Aortic smooth muscle cell (primary cell): ENCODE data around the gene TM6SF1. TPM values are rescaled to one million over a fixed set of nuclear protein-coding genes. Genes with fewer than 3 reads are reported as not detected.

Experiments used
- total RNA-seq: library from RNA; depleted of rRNA; stranded (reverse); fragments of >200 nt; gene quantifications from 2 replicates; pipeline ENCODE4 v1.2.3, GENCODE V29; 2014

The TM6SF1 gene
- total RNA-seq, result 0.50 and 0.92 TPM in 2 replicates

DNA sequence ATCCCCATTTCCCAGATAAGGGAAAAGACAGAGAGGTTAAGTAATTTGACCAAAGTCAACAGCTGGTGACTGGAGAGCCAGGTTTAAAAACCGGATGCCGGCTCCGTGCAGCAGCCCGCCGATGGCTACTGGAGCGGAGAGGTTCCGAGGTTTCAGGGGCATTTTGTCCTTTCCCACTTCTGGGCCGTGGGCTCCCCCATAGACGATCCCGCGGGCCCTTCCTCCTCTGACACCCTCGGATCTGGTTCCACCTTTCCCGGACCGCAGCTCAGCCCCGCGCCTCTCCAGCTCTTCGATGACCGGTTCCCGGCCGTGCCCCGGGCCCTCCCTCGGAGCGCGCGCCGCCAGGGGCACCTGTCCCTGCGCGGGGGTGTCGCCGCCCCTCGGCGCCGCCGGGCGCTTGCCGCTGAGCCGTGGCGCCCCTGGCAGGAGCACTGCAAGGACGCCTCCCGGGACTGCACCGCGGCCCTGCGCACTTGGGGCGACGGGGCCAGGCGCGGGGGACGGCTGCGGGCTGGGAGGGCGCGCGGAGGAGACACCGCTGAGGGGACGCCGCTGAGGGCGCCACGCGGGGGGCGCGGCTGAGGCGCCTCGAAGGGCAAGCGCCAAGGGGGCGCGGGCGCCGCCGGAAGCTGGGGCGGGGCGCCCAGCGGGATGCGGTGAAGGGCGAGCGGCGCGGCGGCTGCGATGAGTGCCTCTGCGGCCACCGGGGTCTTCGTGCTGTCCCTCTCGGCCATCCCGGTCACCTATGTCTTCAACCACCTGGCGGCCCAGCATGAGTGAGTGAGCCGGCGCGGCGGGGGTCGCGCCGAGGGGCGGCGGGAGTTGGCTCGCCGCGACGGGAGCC, at the start of gene TM6SF1:
Gene TM6SF1, plus strand, starts transcription at position 652 of the 847 bp plus-strand sequence. Its CDS starts 36 bp downstream, at position 688.

DNA sequence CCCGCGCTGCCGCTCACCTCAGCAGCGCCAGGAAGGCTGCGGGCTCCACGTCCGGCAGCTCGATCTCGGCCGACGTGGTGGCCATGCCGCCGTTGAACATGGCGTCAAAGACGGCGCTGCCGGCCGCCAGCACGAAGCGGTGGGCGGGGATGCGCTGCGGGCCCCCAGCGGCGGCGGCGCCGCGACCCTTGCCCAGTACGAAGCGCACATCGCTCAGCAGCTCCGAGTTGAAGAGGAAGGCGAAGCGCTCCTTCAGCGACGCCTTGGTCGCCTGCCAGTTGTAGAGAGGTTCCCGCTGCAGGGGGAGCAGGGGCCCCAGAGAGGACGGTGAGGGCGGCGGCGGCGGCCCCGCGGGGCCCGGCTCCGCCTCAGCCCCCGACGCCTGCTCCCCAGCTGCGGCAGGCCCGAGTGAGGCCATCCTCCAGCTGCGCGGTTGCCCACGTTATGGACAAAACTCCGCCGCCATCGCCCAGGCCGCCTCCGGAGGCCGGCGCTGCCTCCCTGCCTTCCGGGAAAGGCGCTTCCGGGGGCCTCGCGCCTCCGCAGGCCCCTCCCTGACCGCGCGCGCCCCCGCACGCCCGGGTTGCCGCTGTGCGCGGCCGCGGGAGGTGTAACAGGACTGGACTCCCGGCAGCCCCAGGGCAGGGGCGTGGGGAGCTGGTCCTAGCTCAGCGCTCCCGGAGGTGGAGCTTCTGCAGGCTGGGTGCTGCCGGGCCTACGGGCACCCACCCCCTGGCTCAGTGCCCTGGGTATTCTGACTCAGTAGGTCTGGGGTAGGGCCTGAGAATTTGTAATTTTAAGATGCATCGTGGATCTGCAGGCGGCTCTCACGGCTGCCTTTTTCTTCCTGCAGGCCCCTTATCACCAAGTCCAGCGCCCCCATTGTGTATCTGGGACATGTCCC, 40.5 kb upstream of the TM6SF1 start, which contains the start of gene BTBD1:
Gene BTBD1, minus strand, starts transcription at position 519 of the 904 bp plus-strand sequence. Its CDS starts 101 bp downstream, at position 418.

Other genes with a start within 250 kb of the TM6SF1 start
- 5.7 and 6.5 TPM in 2 replicates for gene HOMER2, start 154.9 kb upstream of the TM6SF1 start, total RNA-seq
- 33.7 and 37.6 TPM in 2 replicates for gene RAMAC, start 121.4 kb upstream of the TM6SF1 start, total RNA-seq
- 10.3 and 10.9 TPM in 2 replicates for gene C15orf40, start 96.0 kb upstream of the TM6SF1 start, total RNA-seq
- gene BTBD1, start 40.4 kb upstream of the TM6SF1 start, total RNA-seq, result 101 and 113 TPM in 2 replicates
- 34.5 and 51.4 TPM in 2 replicates for gene HDGFL3, start 100.2 kb downstream of the TM6SF1 start, total RNA-seq
- 0.06 and 0.13 TPM in 2 replicates for gene BNC1, start 177.0 kb downstream of the TM6SF1 start, total RNA-seq